HG03066 (cell line): Measurements from ENCODE around the gene TSC22D1.

ENCODE experiments used
- ATAC-seq: cut with Tn5 transposase; IDR thresholded peaks from one replicate; pipeline ENCODE4 v1.9.1; 2021; ENCODE audit warnings: low read depth; ENCODE audit not compliant: unreplicated experiment

TSC22D1 gene

GRCh38 chr13:44413095-44413494, 163.0 kb downstream of the TSC22D1 start:
- no peak for ATAC-seq

- ATAC-seq: no peak
Measured at GRCh38 chr13:44412346-44412935, 163.7 kb downstream of the TSC22D1 start.

DNA sequence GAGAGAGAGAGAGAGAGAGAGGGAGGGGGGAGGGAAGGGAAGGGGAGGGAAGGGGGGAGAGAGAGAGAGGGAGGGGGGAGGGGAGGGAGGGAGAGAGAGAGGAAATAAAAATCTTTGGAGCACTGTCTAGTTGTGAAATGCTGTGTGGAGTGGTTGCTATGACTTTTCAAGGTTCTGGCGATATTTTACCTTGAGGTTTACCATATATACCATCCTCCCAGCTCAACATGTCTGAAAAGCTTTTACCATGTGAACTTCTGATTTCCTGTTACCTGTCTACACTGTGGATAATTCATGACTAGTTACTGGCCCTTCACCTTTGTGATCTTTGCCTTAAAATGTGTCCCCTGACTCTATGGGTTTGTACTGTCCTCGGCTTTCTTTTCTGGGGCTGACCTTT, 164.3 kb downstream of the TSC22D1 start:
- ATAC-seq: no peak

DNA sequence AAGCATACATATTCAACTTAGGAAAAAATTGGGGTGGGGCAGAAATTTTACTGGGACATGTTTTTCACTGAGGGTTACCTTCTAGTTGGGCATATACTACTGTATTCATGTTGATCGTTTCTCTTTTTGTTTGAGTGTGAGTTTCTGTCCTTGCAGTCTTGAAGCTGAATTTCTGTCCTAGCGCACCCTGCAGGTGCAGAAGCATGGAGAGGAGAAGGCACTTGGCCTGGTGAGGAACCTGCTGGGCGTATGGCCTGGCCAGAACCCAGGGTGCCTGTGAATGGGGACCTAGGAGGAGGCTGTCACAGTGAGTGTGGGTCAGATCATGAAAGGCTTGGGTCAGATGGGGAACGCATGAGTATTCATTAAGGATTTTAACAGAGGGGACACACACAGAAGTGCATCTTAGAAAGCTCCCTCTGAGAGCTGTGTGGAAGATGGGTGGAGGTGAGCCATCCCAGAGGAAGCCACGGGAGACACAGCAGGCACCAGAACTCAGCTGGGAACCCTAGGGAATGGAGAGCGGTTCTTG, 165.7 kb downstream of the TSC22D1 start:
- no peak for ATAC-seq

DNA sequence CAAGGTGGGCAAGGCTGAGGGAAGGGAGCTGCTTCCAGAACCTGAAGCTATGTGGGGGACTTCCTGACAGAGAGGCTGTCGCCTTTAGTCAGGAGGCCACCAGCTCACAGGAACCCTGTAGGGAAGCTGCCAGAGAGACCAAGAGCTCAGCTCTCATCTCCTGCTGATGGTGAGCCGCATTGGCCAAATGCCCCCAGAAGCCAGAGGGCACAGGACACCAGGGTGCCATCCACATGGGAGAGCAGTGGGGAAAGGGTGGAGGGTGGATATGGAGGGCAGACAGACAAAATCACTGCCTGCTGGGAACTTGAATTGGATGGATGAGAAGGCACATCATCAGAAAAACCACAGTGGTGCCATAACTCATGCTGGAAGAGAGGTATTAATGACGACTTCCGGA, 166.5 kb downstream of the TSC22D1 start:
- no peak for ATAC-seq

- ATAC-seq: no peak
Measured at GRCh38 chr13:44407891-44408290, 168.2 kb downstream of the TSC22D1 start.

GRCh38 chr13:44407379-44407778, 168.8 kb downstream of the TSC22D1 start:
- ATAC-seq: no peak

GRCh38 chr13:44406617-44407016, 169.5 kb downstream of the TSC22D1 start:
- no peak for ATAC-seq

DNA sequence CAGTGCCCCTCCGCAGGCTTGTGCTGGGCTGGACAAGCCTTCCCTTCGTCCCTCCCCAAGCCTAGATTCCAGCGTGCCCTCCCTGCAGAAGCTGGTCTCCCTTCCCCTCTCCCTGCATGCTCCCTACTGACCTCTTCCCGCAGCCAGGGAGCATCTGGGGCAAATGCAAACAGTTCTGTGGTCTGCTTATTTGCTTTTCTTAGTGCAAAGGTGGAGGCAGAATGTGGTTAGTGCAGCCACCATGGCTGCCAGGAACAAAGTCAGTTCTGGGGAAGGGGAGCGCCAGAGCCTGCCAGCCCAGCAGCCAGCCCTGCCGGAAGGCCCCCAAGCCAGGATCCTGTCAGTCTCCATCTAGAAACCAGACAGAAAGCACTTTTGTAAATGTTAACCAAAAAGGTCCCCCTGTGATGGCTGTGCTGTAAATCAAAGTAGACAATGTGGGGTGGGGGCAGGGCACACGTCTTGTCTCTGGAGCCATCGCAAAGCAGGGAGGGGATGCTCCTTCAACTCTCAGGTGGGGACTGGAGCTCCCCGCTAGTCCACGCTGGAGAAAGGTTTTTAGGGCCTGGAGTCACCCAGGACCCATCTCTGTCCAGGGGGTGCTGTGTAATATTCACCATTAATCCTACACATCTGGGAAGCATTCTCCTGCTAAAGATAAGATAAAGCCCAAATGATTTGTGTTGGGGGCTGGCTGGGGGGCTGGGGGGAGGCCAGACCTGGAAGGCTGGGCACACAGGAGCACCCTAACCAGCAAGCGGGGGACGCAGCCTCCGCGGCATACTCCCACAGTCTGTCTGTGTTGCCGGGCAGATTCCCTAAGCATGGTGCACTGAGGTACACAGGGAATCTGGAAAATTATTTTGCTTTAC, 171.6 kb downstream of the TSC22D1 start:
- no peak for ATAC-seq

DNA sequence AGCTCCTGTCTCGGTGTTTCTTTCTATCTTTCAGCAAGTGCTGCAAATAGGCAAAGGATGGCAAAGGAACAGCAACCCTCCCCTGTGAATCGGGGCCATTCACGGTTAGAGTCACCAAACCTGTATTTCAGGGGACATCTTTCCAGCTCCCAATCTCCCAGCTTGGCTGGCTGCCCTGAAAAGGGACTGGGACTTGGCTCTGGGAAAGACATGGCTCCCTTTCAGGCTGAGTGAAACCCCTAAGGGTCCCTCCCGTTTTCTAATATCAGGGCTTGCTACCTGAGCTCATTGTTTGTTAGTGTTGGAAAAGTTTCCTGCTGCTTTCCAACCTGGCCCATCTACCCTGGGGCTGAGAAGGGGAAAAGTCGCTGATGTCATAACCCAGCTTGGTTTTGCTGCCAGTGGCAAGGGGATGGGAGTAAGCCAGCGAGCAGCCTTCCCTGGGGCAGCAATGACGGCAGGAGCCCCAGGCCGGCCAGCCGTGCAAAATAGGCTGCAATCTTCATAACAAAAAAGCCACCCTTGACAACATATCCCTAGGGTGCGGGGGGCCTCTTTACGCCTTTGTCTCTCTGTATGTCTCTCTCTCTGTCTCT, 172.6 kb downstream of the TSC22D1 start:
- no peak for ATAC-seq

DNA sequence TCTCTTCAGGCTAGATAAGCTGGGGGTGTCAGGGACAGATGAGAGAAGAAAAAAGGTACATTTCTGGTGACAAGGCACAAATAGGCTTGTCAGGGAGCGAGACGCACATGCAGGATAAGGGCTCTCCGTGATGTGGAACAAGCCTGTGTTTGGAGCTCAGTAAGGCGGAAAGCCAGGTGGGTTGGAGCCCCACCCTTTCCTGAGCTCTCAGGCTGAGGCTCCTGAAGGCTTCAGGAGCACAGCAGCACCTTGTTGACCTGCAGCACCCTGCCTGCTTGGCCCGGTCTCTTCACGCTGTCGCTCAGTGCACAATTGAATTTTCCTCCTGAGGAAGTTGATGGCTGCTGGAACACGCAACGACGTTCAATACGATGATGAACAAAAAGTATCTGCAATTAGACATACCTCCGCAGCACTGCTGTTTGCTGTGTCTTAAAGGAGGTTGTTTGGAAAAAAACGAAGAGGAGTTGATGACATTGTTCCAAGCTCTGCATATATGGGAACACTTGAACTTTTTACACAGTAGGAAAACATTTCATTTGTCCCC, 173.2 kb downstream of the TSC22D1 start:
- ATAC-seq: no peak

GRCh38 chr13:44401577-44401976, 174.6 kb downstream of the TSC22D1 start:
- ATAC-seq: no peak

GRCh38 chr13:44400736-44401135, 175.4 kb downstream of the TSC22D1 start:
- no peak for ATAC-seq

DNA sequence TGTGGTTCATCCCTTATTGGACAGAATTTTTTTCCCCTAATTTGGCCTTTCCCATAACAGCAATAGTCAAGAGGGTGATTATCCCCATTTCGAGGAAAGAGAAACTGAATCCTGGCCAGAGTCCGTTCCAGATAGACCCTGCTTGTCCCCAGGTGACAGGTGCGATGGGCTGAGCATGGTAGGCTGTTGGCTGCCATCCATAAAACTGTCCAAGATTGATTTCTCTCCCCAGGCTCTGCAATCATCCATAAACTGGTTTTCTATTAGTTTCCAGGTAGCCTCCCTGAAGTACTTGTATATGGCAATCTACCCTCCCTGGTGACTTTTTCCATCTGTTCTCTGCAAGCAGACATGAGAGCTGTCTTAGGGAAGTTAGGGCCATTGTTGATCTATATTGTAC, 177.1 kb downstream of the TSC22D1 start:
- ATAC-seq: no peak

- no peak for ATAC-seq
Measured at GRCh38 chr13:44398606-44399005, 177.5 kb downstream of the TSC22D1 start.

DNA sequence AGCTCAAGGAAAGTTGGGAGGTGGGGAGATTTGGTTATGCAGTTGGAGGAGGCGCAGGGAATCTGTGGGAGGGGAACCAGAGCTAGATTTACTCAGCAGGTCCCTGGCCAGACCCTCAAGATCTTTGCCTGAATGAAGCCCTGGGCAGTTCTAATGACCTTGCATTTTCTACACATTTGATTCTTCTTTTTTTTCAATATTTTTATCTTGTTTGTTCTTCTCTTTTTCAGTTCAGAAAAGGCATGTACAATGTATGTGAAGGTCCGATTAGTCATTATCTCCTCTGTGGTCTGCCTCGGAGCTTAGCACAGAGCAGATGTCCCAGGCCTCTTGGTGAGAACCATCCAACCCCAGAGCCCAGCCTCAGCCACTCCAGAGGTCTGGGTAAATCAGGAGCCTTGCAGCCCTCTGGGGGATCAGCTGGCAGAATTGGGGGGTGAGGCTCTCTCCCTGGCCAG, 178.3 kb downstream of the TSC22D1 start:
- no peak for ATAC-seq

- ATAC-seq: no peak
Measured at GRCh38 chr13:44396701-44397580, 179.2 kb downstream of the TSC22D1 start.

DNA sequence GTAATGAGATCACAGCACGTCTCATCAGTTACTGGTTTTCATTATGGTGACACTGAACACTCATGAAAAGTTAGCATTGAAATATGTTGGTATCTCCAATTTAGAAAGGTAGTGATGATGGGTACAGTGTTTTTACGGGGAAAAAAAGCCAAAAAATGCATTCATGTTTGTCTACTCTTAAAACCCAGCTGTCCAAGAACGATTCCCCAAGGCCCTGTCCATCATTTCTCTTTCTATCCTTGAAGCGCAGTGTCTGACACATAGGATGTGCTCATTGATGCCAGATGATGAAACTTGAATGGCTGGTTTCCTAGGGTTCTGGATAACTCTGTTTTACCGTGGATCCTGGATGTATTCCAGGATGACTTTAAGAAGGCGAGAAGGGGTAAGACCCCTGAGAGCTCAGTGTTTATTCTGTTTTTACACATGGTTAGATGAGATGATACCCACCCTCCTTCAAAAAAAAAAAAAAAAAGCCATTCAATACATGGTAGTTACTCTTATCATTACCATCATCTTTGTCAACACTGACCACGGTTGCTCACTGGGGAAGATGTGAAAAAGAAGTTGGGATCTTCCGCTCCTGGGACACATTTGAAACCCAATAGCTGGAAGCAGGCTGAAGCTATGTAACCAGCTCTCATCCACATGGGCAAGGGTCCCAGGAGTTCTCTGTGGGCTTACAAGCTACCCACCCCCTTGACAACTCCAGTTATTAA, 180.0 kb downstream of the TSC22D1 start:
- ATAC-seq: no peak

DNA sequence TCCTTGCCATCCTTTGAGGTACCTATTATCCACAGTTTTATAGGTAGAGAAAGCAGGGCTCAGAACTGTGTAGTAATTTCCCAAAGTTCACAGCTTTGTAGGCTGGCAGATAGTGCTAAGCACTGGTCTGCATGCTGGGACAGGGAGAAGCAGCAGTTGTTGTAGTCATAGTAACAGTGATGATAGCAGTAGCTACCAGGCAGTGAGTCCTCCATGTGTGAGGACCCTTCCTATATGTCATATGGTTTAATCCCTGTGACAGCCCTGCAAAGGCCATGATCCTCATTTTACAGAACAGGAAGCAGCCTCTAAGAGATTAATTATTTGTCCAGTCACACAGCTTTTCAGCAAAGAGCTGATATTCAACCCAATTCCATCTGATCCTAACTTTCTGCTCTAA, 181.5 kb downstream of the TSC22D1 start:
- no peak for ATAC-seq

GRCh38 chr13:44393391-44393790, 182.7 kb downstream of the TSC22D1 start:
- no peak for ATAC-seq
